GM12873 (cell line): ENCODE data around the gene ANO9.

Experiments
- CTCF ChIP-seq: IDR thresholded peaks from 2 replicates; pipeline ENCODE4 v1.5.1; 2012; ENCODE audit warnings: low read depth, mild to moderate bottlenecking, moderate library complexity, low read length, control low read depth; ENCODE audit not compliant: insufficient read depth; ENCODE audit errors: missing control alignments

The ANO9 gene

GRCh38 chr11:386483-386882 lies 55.3 kb downstream of the ANO9 start:
- TF ChIP-seq CTCF, result no peak

GRCh38 chr11:385594-386351 lies 56.0 kb downstream of the ANO9 start:
- no peak for TF ChIP-seq CTCF

DNA sequence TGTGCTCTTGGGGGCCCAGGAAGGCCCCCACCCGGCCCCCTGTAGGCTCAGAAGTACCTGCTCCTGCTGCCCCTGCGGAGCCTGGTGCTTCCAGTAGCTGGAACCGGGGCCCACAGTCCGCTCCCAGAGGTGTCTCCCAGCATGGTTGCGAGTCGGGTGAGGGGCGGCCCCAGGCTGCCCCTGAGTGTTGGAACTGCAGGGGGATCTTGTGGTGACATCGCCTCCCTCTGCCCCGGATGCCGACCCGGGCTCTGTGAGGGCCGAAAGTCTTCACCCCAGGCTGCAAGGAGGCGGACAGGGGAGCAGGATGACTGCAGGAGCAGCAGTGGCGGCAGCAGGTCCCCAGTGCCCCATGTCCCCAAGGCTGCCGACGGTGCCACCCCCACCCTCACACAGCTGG lies 57.3 kb downstream of the ANO9 start:
- TF ChIP-seq CTCF, result no peak

DNA sequence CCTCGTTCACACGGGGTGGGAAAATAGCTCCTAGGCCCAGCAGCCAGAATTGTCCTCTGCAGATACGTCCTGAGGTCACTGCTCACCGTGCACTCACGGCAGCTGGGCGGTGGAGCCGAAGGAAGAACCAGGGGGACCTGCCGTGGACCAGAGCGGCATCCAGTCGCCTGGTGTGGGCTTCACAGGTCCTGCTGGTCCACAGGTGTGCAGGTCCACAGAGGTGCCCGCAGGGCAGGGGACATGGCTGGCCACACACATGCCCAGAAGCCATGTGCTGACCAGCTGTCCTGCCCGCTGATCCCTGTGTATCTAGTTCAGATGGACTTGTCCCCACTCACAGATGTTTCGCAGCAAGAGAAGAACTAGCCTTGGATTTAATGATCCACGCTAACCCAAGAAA lies 58.4 kb downstream of the ANO9 start:
- no peak for TF ChIP-seq CTCF

DNA sequence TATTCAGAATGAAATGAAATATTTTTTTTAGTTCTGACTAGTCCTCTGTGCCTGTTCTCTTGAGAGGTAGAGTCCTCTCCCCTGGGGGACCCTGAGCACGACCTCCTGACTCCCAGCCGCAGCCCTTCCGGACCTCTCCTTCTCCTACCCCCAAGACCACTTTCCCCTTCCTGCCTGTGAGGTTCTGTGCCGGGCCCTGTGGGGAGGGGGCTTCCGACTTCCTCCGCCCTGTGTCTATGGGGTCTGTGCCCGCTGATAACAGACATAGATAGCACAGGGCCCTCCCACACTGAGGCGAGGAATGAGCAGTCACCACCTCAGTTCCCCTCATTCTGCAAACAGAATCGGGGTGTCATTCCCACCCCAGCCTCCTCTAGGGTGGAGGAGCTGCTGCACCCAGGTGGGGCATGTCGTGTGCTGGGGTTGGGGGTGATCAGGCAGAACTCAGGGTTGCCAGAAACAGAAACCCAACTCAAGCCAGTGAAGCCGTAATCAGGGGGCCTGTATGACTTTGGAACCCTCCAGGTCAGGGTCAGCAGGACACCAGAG lies 59.7 kb downstream of the ANO9 start:
- no peak for TF ChIP-seq CTCF

GRCh38 chr11:381501-382072 lies 60.2 kb downstream of the ANO9 start:
- no peak for TF ChIP-seq CTCF

GRCh38 chr11:380996-381395 lies 60.8 kb downstream of the ANO9 start:
- TF ChIP-seq CTCF, result no peak
